LNCaP clone FGC (cell line): ENCODE measurements around the gene ROR2.

ENCODE experiments used
- DNase-seq: peaks from one replicate; pipeline ENCODE4 v3.0.0-alpha.2; 2011; ENCODE audit warnings: low read depth
- H3K4me3 ChIP-seq: 2 replicates; pipeline ENCODE4 v1.5.1; 2011; ENCODE audit warnings: mild to moderate bottlenecking, low read depth, low read length, control low read depth
- CTCF ChIP-seq: IDR thresholded peaks from 2 replicates; pipeline ENCODE4 v1.5.1; 2012; ENCODE audit warnings: mild to moderate bottlenecking; ENCODE audit not compliant: control insufficient read depth, insufficient read depth; ENCODE audit errors: extremely low read depth

The ROR2 gene

DNA sequence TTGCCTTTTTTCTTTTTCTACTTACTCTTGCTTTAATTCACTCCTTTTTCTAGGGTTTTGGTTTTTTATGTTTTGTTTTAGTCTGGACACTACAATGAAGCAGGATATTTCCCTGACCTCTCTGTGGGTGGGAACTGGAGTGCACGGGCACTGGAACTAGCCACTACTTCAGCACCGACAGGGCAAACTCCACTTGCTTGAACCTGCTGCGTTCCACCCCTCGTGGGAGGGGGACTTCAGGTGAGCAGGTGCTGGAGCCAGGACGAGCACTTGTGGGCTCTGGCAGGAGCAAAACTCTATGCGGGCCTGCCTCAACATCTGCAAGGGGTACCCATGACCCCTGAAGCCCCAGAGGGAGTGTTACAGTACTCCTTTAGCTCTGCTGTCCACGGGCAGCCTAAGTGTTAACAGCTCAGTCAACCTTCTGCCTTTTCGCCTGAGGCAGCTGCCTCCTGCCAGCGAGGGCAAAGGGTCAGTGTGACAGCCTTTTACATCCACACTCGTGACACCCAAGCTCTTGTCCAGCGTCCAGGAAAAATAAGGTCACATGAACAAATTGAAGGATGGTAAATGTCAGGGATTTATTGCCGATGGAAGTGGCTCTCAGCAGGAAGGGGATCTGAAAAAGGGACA lies 382.3 kb downstream of the ROR2 start:
- H3K4me3 ChIP-seq: no peak overlapping the region
- no peak for TF ChIP-seq CTCF
- DNase-seq: no peak

- H3K4me3 ChIP-seq: no peak overlapping the region
- no peak for DNase-seq
- no peak for TF ChIP-seq CTCF
These were observed 385.9 kb downstream of the ROR2 start for GRCh38 chr9:91564081-91564670.

DNA sequence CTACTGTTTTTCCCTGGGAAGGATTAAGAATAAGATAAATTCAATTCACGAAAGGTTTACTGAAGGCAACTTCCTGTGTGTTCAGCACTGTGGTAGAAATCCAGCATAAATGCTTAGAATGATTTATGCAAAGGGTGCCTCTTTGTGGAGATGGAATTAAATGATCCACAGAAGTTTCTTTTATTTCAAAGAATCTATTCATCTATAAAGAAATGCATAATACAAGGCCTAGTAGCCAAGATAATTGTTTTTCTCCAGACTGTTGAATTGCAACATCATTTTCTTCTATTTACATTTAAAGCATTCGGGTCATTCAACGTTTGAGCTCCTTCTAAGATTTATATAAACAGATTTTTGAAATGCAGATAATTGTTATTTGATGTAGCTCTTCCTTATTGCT lies 387.6 kb downstream of the ROR2 start:
- no peak for TF ChIP-seq CTCF
- H3K4me3 ChIP-seq: no peak overlapping the region
- DNase-seq: no peak

DNA sequence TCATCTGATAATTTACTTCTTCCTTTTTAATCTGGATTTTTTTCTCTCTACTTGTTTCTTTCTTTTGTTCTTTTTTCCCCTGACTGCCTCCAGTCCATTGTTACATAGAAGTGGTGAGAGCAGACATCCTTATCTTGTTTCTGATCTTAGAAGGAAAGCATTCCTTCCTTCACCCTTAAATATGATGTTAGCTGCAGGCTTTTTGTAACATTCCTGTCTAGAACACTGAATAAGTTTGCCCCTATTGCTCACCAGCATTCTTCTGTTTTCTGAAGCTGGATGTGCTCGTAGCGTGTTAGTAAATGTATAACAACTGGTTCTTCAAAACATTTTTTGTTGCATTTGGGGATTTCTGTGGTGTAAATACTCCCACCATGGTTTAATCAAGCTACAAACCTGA lies 389.7 kb downstream of the ROR2 start:
- TF ChIP-seq CTCF: no peak
- DNase-seq: no peak

DNA sequence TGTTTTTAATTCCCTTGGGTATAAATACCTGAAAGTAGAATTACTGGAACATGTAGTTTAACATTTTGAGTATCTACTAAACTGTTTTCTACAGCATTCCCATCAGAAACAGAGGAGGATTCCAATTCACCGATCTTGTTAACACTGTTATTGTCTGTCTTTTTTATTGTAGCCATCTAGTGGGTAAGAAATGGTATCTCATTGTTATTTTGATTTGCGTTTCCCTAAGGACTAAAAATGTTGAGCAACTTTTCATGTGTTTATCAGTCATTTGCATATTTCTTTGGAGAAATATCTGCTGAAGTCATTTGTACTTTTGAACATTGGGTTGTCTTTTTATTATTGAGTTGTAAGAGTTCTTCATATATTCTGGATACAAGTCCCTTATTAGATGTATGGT lies 391.1 kb downstream of the ROR2 start:
- H3K4me3 ChIP-seq: no peak overlapping the region
- DNase-seq: no peak
- no peak for TF ChIP-seq CTCF

More for the DNA sequence above, 389.7 kb downstream of the ROR2 start:
- H3K4me3 ChIP-seq: no peak overlapping the region

GRCh38 chr9:91558395-91558794 lies 391.6 kb downstream of the ROR2 start:
- no peak for TF ChIP-seq CTCF
- DNase-seq: no peak
- no peak overlapping the region for H3K4me3 ChIP-seq

- no peak overlapping the region for H3K4me3 ChIP-seq
- no peak for DNase-seq
- no peak for TF ChIP-seq CTCF
These were observed 392.7 kb downstream of the ROR2 start for GRCh38 chr9:91557327-91557726.
